GM10266 (cell line): ENCODE measurements around the gene ZNF516.

Experiments used
- DNase-seq: peaks from one replicate; pipeline ENCODE4 v3.0.0; 2012; ENCODE audit errors: extremely low spot score
- TF ChIP-seq, protein P1 (sequence below): IDR thresholded peaks from 2 replicates; pipeline ENCODE4 v1.5.1; 2012; ENCODE audit warnings: mild to moderate bottlenecking, low read depth; ENCODE audit not compliant: control insufficient read depth, insufficient read depth; ENCODE audit errors: missing control alignments

The ZNF516 gene

DNA sequence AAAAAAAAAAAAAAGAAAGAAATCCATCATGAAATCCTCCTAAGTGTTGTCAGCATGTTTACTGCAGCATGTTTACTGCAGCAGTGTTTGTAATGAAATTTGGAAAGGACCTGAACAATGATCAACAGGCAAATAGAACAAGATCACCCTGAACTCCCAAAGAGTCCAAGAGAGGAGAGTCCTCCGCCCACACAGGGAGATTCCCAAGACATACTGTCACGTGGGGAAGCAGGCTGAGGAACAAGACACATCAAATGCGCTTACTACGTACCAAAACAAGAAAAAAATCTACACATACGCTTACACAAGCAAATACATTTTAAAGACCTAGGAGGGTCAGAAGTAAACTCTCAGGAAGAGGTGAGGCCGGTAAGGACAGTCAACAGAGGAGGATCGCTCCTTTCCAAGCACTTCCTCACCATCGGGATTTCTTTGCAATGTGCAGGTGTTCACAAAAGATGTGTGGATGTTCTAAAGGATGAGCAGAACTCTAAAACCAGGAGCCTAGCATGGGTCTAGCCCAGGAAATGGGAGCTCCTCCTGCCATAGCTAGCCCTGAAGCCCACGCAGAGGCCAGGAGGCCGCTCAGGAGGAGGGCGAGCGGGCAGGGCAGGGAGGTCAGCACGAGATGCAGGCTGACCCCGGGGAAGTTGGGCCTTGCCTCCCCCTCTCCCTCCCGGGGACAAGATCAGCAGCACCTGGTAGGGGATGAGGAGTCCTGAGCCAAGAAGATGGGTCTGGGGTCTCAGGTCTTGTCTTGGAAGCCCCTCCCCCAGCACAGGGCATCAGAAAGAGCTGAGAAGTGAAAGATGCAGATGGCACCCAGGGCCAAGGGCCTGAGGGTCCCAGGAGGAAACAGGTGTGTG is 66.4 kb downstream of the ZNF516 start:
- TF ChIP-seq, protein P1, sequence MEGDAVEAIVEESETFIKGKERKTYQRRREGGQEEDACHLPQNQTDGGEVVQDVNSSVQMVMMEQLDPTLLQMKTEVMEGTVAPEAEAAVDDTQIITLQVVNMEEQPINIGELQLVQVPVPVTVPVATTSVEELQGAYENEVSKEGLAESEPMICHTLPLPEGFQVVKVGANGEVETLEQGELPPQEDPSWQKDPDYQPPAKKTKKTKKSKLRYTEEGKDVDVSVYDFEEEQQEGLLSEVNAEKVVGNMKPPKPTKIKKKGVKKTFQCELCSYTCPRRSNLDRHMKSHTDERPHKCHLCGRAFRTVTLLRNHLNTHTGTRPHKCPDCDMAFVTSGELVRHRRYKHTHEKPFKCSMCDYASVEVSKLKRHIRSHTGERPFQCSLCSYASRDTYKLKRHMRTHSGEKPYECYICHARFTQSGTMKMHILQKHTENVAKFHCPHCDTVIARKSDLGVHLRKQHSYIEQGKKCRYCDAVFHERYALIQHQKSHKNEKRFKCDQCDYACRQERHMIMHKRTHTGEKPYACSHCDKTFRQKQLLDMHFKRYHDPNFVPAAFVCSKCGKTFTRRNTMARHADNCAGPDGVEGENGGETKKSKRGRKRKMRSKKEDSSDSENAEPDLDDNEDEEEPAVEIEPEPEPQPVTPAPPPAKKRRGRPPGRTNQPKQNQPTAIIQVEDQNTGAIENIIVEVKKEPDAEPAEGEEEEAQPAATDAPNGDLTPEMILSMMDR: no peak
- no peak for DNase-seq

DNA sequence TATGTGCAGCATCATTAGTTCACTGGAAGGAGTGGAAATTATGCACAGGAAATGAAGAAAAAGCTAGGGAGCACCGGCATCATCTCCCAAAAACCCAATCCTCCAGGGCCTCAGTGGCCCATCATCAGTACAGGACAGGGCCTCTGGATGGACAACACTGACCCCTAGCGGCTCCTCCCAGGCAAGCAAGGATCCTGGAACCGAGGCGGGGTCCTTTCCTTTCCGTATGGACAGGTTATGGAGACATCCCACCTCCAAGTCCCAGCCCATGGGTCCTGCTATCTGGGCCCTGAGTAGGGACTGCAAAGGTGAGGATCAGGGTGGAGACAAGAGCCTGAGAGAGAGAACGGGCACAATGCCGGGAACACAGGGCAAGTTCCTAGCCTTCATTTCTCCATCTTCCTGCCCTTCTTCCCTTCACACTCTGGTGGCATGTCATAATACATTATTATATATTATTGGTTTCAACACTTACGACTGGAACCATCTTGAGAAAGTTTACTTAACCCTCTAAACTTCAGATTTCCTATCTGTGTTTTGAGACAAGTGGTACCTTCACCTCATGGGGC is 68.2 kb downstream of the ZNF516 start:
- TF ChIP-seq, protein P1: peak; percentile 51

DNA sequence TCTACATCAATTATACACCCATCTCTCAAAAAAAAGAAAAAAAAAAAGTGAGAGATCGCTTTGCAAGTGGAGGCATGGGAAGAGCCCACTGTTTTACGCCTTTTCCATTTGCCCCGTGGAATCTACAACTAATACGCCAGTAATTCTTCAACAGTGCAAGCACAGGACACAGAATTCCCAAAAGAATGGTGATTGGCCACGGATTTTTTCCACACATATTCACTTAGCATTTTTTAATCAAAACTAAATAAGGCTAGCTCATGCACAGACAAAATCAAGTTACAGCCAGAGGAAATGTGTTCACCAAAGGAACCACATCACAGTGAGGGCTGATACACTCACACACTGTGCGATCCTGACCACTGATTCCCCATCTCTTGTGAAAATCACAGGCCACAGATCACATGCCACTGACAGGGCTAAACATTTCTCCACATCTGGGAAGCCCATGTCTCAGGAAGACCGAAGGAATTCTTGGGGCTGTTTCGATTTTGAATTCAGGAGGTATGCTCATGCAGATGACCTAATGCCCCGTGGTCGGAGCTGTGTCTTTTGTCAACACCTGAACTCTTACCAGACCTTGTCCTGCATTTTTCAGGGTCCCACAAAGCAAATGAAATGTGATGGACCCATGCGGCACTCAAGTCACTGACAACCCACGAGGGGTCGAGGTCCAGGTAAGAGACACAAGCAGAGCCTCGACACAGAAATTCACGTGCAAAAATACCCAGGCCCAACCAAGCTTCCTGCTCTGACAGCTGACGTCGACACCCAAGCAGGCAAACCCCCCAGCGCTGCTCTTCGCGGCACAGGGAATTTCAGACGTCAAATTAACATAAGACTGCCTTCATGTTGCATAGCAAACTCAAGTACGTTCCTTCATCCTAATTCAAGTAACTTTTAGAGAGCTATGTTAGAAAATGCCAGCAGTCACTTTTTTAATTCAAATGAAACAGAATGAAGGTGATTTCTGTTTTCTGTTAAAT is 69.6 kb downstream of the ZNF516 start:
- DNase-seq: no peak
- TF ChIP-seq, protein P1: no peak

More for the DNA sequence above, 68.2 kb downstream of the ZNF516 start:
- DNase-seq: no peak

DNA sequence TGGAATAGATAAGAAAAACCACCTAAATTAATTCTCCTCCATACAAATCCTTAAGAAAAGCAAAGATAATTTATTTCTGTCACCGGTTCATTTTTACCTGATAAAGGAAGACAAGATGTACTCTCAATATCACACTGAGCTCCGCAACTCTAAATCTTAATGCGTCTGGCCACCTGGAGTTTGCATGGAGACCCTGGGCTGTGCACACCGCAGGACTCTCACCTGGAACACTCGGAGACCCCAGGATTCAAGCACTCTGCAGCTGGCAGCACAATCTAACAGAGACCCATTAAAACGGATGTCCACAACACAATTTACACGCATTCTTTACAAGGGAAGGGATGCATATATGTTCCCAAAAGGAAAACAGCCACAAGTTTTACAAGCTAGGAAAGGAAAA is 72.2 kb downstream of the ZNF516 start:
- DNase-seq: no peak
- TF ChIP-seq, protein P1: no peak

DNA sequence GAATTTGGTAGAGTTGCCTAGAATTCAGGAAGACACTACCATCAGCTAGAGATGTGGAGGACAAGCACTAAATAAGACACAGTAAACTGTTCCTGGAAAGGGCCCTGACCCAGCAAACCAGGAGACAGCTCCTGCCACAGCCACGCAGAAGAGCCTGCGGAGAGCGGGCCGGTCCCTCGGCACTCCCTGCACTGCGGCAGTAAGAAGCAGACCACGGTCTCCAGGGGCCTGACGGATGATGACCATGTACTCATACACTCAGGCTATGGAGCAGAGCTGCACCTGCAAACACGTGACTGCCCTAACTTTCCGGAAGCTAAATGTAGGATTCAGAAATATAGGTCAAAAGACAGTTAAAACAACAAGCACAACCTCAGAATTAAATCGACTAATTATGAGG is 72.9 kb downstream of the ZNF516 start:
- TF ChIP-seq, protein P1: no peak
- no peak for DNase-seq

DNA sequence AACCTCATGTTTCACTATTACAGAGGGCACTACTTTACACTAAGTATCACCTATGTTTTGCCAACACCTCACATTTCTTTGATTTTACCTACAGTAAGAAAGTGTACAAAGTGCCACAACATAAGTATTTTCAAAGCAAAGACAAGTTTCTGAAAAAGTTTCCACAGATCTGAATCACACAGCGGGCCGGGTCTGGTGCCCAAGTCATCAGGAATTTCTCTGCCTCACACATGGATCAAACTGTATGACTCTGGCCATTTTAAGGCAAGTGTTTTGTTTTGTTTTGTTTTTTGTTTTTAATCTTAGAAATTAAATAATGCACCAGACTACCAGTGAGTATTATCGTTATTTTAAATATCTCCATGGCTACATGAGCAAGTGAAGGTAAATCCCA is 73.4 kb downstream of the ZNF516 start:
- TF ChIP-seq, protein P1: no peak
- no peak for DNase-seq
